Endodermal cell (in vitro differentiated cells): ENCODE data around the gene SPDEF. TPM values are rescaled to one million over a fixed set of nuclear protein-coding genes. Genes with fewer than 3 reads are reported as not detected.
A peak's percentile ranks its signal among the peaks of the same experiment; 100 is the strongest.

ENCODE experiments used
- DNase-seq: peaks from one replicate; pipeline ENCODE4 v3.0.0-alpha.2; 2017
- H3K27ac ChIP-seq: 2 replicates; pipeline ENCODE4 v1.5.1; 2013; ENCODE audit warnings: mild to moderate bottlenecking, low read depth, low read length, moderate library complexity
- H3K27me3 ChIP-seq: 2 replicates; pipeline ENCODE4 v1.6.1; 2013; ENCODE audit warnings: mild to moderate bottlenecking, low read length, moderate library complexity; ENCODE audit not compliant: insufficient read depth, control insufficient read depth, poor library complexity, severe bottlenecking
- H3K36me3 ChIP-seq: 2 replicates; pipeline ENCODE4 v1.7.0; 2013; ENCODE audit warnings: mild to moderate bottlenecking, low read length, moderate library complexity; ENCODE audit not compliant: control insufficient read depth, insufficient read depth
- H3K4me1 ChIP-seq: one replicate; pipeline ENCODE4 v1.7.0; 2013; ENCODE audit warnings: low read length; ENCODE audit not compliant: control insufficient read depth, insufficient read depth
- H3K4me3 ChIP-seq: 2 replicates; pipeline ENCODE4 v1.5.1; 2013; ENCODE audit warnings: mild to moderate bottlenecking, low read length, moderate library complexity
- H3K9ac ChIP-seq: 2 replicates; pipeline ENCODE4 v1.6.1; 2013; ENCODE audit warnings: mild to moderate bottlenecking, low read length, moderate library complexity; ENCODE audit not compliant: poor library complexity, severe bottlenecking; ENCODE audit errors: extremely low read depth
- H3K9me3 ChIP-seq: 2 replicates; pipeline ENCODE4 v1.6.1; 2013; ENCODE audit warnings: mild to moderate bottlenecking, low read length, moderate library complexity; ENCODE audit not compliant: control insufficient read depth
- H3K27ac Mint-ChIP-seq: 2 replicates; pipeline ENCODE4 v1.8.0; 2020; ENCODE audit warnings: mixed read lengths
- H3K27me3 Mint-ChIP-seq: 2 replicates; pipeline ENCODE4 v1.8.0; 2021; ENCODE audit warnings: mild to moderate bottlenecking, mixed read lengths; ENCODE audit not compliant: insufficient read depth
- H3K36me3 Mint-ChIP-seq: 2 replicates; pipeline ENCODE4 v1.8.0; 2020; ENCODE audit warnings: low read depth, mixed read lengths
- H3K4me1 Mint-ChIP-seq: 2 replicates; pipeline ENCODE4 v1.8.0; 2020; ENCODE audit warnings: mixed read lengths
- H3K4me3 Mint-ChIP-seq: 2 replicates; pipeline ENCODE4 v1.8.0; 2020; ENCODE audit warnings: mild to moderate bottlenecking, moderate library complexity, mixed read lengths
- H3K9me3 Mint-ChIP-seq: 2 replicates; pipeline ENCODE4 v1.8.0; 2020; ENCODE audit warnings: mild to moderate bottlenecking, mixed read lengths
- CTCF ChIP-seq: fragments of 200-600 bp; sonication (generic); conservative IDR thresholded peaks from 2 replicates; pipeline ENCODE4 v1.5.0; 2021; ENCODE audit warnings: antibody characterized with exemption, mild to moderate bottlenecking
- WGBS, 2 experiments: methylation state at CpG; one replicate each; pipeline versions ENCODE4 v1.1.5 to v1.1.7; 2013; ENCODE audit warnings: missing lambda C conversion rate in 2 of 2, mixed read lengths in 1 of 2; ENCODE audit not compliant: insufficient coverage in 1 of 2, insufficient read length in 1 of 2; 5-methylcytosine and 5-hydroxymethylcytosine counted together
- total RNA-seq, 2 donors: library from RNA; stranded (reverse); fragmentation: NEBNext Ultra II Directional in 1 of 2; extraction: Animal tissue kit (Norgen Biotek cat#: 25700) in 1 of 2; gene quantifications; 2 replicates in 1 of 2; 3 replicates in 1 of 2; pipeline ENCODE4 v1.2.1, GENCODE V29; 2021

Gene SPDEF
- total RNA-seq, 2 donors from 2014 or later, result 1.1 to 2.6 TPM

- Mint-ChIP-seq H3K27ac (no peak overlapping the region), H3K4me3 (no peak overlapping the region), H3K36me3 (no peaks in the 10 kb centered on the region), H3K27me3 (peaks cover 8% of the 10 kb centered on the region), H3K4me1 (peaks cover 1% of the 10 kb centered on the region), H3K9me3 (no peaks in the 10 kb centered on the region)
- no peak overlapping the region for H3K4me3 ChIP-seq
- no peak for TF ChIP-seq CTCF
- no peak overlapping the region for H3K9ac ChIP-seq
- no peak for DNase-seq
- no peak overlapping the region for H3K27ac ChIP-seq
- H3K4me1 ChIP-seq, result no peaks in the 10 kb centered on the region
- 93 to 98% methylated on average over 10 to 15 of the region's 15 CpGs for WGBS, 2 experiments
- no peaks in the 10 kb centered on the region for H3K27me3 ChIP-seq
- H3K36me3 ChIP-seq, result no peaks in the 10 kb centered on the region
- no peaks in the 10 kb centered on the region for H3K9me3 ChIP-seq
These were observed 23.9 kb downstream of the SPDEF start for GRCh38 chr6:34532230-34532629.

GRCh38 chr6:34531580-34532201, 24.4 kb downstream of the SPDEF start:
- Mint-ChIP-seq H3K4me1 (peaks cover 1% of the 10 kb centered on the region), H3K4me3 (no peak overlapping the region), H3K9me3 (no peaks in the 10 kb centered on the region), H3K27ac (no peak overlapping the region), H3K36me3 (no peaks in the 10 kb centered on the region), H3K27me3 (peaks cover 8% of the 10 kb centered on the region)
- Histone ChIP-seq H3K36me3 (no peaks in the 10 kb centered on the region), H3K4me1 (peaks cover under 1% of the 10 kb centered on the region), H3K27ac (no peak overlapping the region), H3K27me3 (no peaks in the 10 kb centered on the region), H3K9me3 (no peaks in the 10 kb centered on the region), H3K9ac (no peak overlapping the region), H3K4me3 (no peak overlapping the region)
- 91 to 100% methylated on average over 7 to 29 of the region's 29 CpGs for WGBS, 2 experiments
- no peak for TF ChIP-seq CTCF
- peak; percentile 92 for DNase-seq

GRCh38 chr6:34530753-34531365, 25.3 kb downstream of the SPDEF start:
- no peak overlapping the region for H3K27ac Mint-ChIP-seq
- peaks cover 1% of the 10 kb centered on the region for H3K4me1 Mint-ChIP-seq
- no peak for TF ChIP-seq CTCF
- H3K9me3 ChIP-seq, result no peaks in the 10 kb centered on the region
- no peak overlapping the region for H3K4me3 ChIP-seq
- H3K36me3 Mint-ChIP-seq, result no peaks in the 10 kb centered on the region
- no peak overlapping the region for H3K9ac ChIP-seq
- peaks cover 3% of the 10 kb centered on the region for H3K4me1 ChIP-seq
- no peaks in the 10 kb centered on the region for H3K27me3 ChIP-seq
- H3K27ac ChIP-seq, result no peak overlapping the region
- no peaks in the 10 kb centered on the region for H3K9me3 Mint-ChIP-seq
- no peaks in the 10 kb centered on the region for H3K36me3 ChIP-seq
- WGBS, 2 experiments, result 95 to 96% methylated on average over 18 of the region's 18 CpGs
- no peak for DNase-seq
- H3K27me3 Mint-ChIP-seq, result peaks cover 8% of the 10 kb centered on the region
- H3K4me3 Mint-ChIP-seq, result no peak overlapping the region
